Measurements from ENCODE around the gene DBNDD2.

GRCh38 chr20:45415822-45416637 is 7.9 kb downstream of the DBNDD2 start, which contains the start of gene PIGT:
- TF ChIP-seq POLR2A (IDR thresholded peaks at IDR 0.05) (peak; percentile 97), CTCF (IDR thresholded peaks at IDR 0.05) (peak in 1 of 5 experiments; percentile 9), EP300 (IDR thresholded peaks at IDR 0.05; ENCODE audit: low read depth) (no peak)
